Stimulated activated naive CD8-positive, alpha-beta T cell treated with anti-CD3 and anti-CD28 coated beads, Interleukin-15, amount 100 ng/mL, for 72 hours (primary cell): ENCODE measurements around the gene ATP5PD.
"Not testable (repeated sequence)": the region's sequence is repeated elsewhere in the genome, so short reads cannot be mapped to it uniquely, and the experiment has no call there.

Experiments used
- ATAC-seq: fragments of 150-1000 bp; cut with Tn5 transposase; 2 replicates; pipeline ENCODE4 v1.10.0; 2021; ENCODE audit warnings: mild to moderate bottlenecking, moderate library complexity
- DNase-seq, 2 donors: peaks; one replicate each; pipeline ENCODE4 v3.0.0; 2021 to 2022
- H3K27ac Mint-ChIP-seq, 2 donors: one replicate each; pipeline ENCODE4 v1.8.0; 2022; ENCODE audit warnings: mild to moderate bottlenecking in 2 of 2, mixed read lengths in 2 of 2, moderate library complexity in 2 of 2
- H3K27me3 Mint-ChIP-seq: one replicate; pipeline ENCODE4 v1.8.0; 2022; ENCODE audit warnings: mixed read lengths
- H3K4me1 Mint-ChIP-seq: one replicate; pipeline ENCODE4 v1.8.0; 2022; ENCODE audit warnings: mild to moderate bottlenecking, mixed read lengths
- H3K4me3 Mint-ChIP-seq, 2 donors: one replicate each; pipeline ENCODE4 v1.8.0; 2022; ENCODE audit warnings: mild to moderate bottlenecking in 2 of 2, mixed read lengths in 2 of 2, moderate library complexity in 1 of 2
- H3K9me3 Mint-ChIP-seq, 2 donors: one replicate each; pipeline ENCODE4 v1.8.0; 2022; ENCODE audit warnings: mixed read lengths in 2 of 2

The ATP5PD gene

GRCh38 chr17:75064867-75065561 lies 18.2 kb upstream of the ATP5PD start:
- no peak for ATAC-seq
- Mint-ChIP-seq H3K4me1 (peaks cover 40% of the 10 kb centered on the region), H3K9me3 (no peaks in the 10 kb centered on the region), H3K27me3 (no peaks in the 10 kb centered on the region), H3K4me3 (peak overlapping the region; percentile 43 to 54), H3K27ac (peak overlapping the region; percentile 40 to 67)
- no peak for DNase-seq

- DNase-seq (no peak), ATAC-seq (no peak)
- no peak overlapping the region for H3K27ac Mint-ChIP-seq
- peaks cover 46% of the 10 kb centered on the region for H3K4me1 Mint-ChIP-seq
- H3K4me3 Mint-ChIP-seq: no peak overlapping the region
- no peaks in the 10 kb centered on the region for H3K27me3 Mint-ChIP-seq
- H3K9me3 Mint-ChIP-seq: no peaks in the 10 kb centered on the region
These were observed 17.7 kb upstream of the ATP5PD start for GRCh38 chr17:75064460-75064859.

GRCh38 chr17:75064040-75064439 lies 17.3 kb upstream of the ATP5PD start:
- Mint-ChIP-seq H3K27ac (no peak overlapping the region), H3K4me1 (peaks cover 49% of the 10 kb centered on the region), H3K4me3 (no peak overlapping the region), H3K9me3 (no peaks in the 10 kb centered on the region), H3K27me3 (no peaks in the 10 kb centered on the region)
- DNase-seq: no peak
- ATAC-seq: no peak

- DNase-seq (no peak), ATAC-seq (no peak)
- Mint-ChIP-seq H3K27ac (no peak overlapping the region), H3K27me3 (no peaks in the 10 kb centered on the region), H3K9me3 (no peaks in the 10 kb centered on the region), H3K4me3 (no peak overlapping the region), H3K4me1 (peaks cover 49% of the 10 kb centered on the region)
These were observed 16.9 kb upstream of the ATP5PD start for GRCh38 chr17:75063626-75064025.

- Mint-ChIP-seq H3K9me3 (no peaks in the 10 kb centered on the region), H3K27ac (peak overlapping the region in 1 of 2 donors; percentile 28), H3K27me3 (no peaks in the 10 kb centered on the region), H3K4me3 (no peak overlapping the region), H3K4me1 (peaks cover 48% of the 10 kb centered on the region)
- ATAC-seq (no peak), DNase-seq (no peak)
These were observed 16.4 kb upstream of the ATP5PD start for GRCh38 chr17:75063201-75063600.

GRCh38 chr17:75061618-75062017 lies 14.8 kb upstream of the ATP5PD start:
- no peak for ATAC-seq

GRCh38 chr17:75061055-75061438 lies 14.3 kb upstream of the ATP5PD start:
- no peaks in the 10 kb centered on the region for H3K27me3 Mint-ChIP-seq
- ATAC-seq (no peak), DNase-seq (no peak)
- H3K4me1 Mint-ChIP-seq: peaks cover 43% of the 10 kb centered on the region
- no peak overlapping the region for H3K27ac Mint-ChIP-seq
- H3K9me3 Mint-ChIP-seq: no peaks in the 10 kb centered on the region
- no peak overlapping the region for H3K4me3 Mint-ChIP-seq

More at GRCh38 chr17:75061618-75062017, 14.8 kb upstream of the ATP5PD start:
- no peaks in the 10 kb centered on the region for H3K9me3 Mint-ChIP-seq
- no peak overlapping the region for H3K4me3 Mint-ChIP-seq
- no peak overlapping the region for H3K27ac Mint-ChIP-seq
- peaks cover 43% of the 10 kb centered on the region for H3K4me1 Mint-ChIP-seq
- H3K27me3 Mint-ChIP-seq: no peaks in the 10 kb centered on the region
- DNase-seq: no peak

GRCh38 chr17:75060434-75061054 lies 13.8 kb upstream of the ATP5PD start:
- no peaks in the 10 kb centered on the region for H3K9me3 Mint-ChIP-seq
- no peak overlapping the region for H3K27ac Mint-ChIP-seq
- no peaks in the 10 kb centered on the region for H3K27me3 Mint-ChIP-seq
- peaks cover 39% of the 10 kb centered on the region for H3K4me1 Mint-ChIP-seq
- no peak overlapping the region for H3K4me3 Mint-ChIP-seq
- ATAC-seq (no peak), DNase-seq (no peak)

- Mint-ChIP-seq H3K9me3 (no peaks in the 10 kb centered on the region), H3K4me1 (peaks cover 30% of the 10 kb centered on the region), H3K4me3 (no peak overlapping the region), H3K27me3 (no peaks in the 10 kb centered on the region), H3K27ac (no peak overlapping the region)
- no peak for DNase-seq
- no peak for ATAC-seq
These were observed 12.9 kb upstream of the ATP5PD start for GRCh38 chr17:75059369-75060345.

GRCh38 chr17:75051941-75052340 lies 5.2 kb upstream of the ATP5PD start:
- no peak overlapping the region for H3K4me3 Mint-ChIP-seq
- H3K9me3 Mint-ChIP-seq: no peaks in the 10 kb centered on the region
- H3K27me3 Mint-ChIP-seq: no peaks in the 10 kb centered on the region
- no peak for DNase-seq
- H3K4me1 Mint-ChIP-seq: peaks cover 31% of the 10 kb centered on the region
- H3K27ac Mint-ChIP-seq: no peak overlapping the region
- no peak for ATAC-seq

GRCh38 chr17:75049706-75050105 lies 2.9 kb upstream of the ATP5PD start:
- no peak overlapping the region for H3K27ac Mint-ChIP-seq
- H3K9me3 Mint-ChIP-seq: no peaks in the 10 kb centered on the region
- H3K4me3 Mint-ChIP-seq: no peak overlapping the region
- H3K27me3 Mint-ChIP-seq: no peaks in the 10 kb centered on the region
- peaks cover 37% of the 10 kb centered on the region for H3K4me1 Mint-ChIP-seq
- DNase-seq (no peak), ATAC-seq (no peak)

GRCh38 chr17:75049057-75049456 lies 2.3 kb upstream of the ATP5PD start:
- Mint-ChIP-seq H3K4me3 (no peak overlapping the region), H3K4me1 (peaks cover 41% of the 10 kb centered on the region), H3K27me3 (no peaks in the 10 kb centered on the region), H3K27ac (no peak overlapping the region), H3K9me3 (no peaks in the 10 kb centered on the region)
- DNase-seq: no peak
- no peak for ATAC-seq

- no peak for DNase-seq
- Mint-ChIP-seq H3K4me1 (peaks cover 41% of the 10 kb centered on the region), H3K27me3 (no peaks in the 10 kb centered on the region), H3K4me3 (peak overlapping the region; percentile 92 to 99), H3K9me3 (no peaks in the 10 kb centered on the region), H3K27ac (no peak overlapping the region)
- ATAC-seq: no peak
These were observed 1.6 kb upstream of the ATP5PD start for GRCh38 chr17:75048249-75048878.

- H3K4me1 Mint-ChIP-seq: peaks cover 41% of the 10 kb centered on the region
- H3K9me3 Mint-ChIP-seq: no peaks in the 10 kb centered on the region
- DNase-seq (peak; percentile 40 to 43), ATAC-seq (peak; percentile 18)
- peak overlapping the region; percentile 92 to 99 for H3K4me3 Mint-ChIP-seq
- peak overlapping the region; percentile 96 for H3K27ac Mint-ChIP-seq
- H3K27me3 Mint-ChIP-seq: no peaks in the 10 kb centered on the region
These were observed 779 bp upstream of the ATP5PD start for GRCh38 chr17:75047398-75048098.

GRCh38 chr17:75045946-75046406 lies 793 bp downstream of the ATP5PD start:
- H3K27ac Mint-ChIP-seq: peak overlapping the region; percentile 94 to 96
- ATAC-seq, DNase-seq, H3K9me3 Mint-ChIP-seq, H3K27me3 Mint-ChIP-seq: not testable (repeated sequence)
- peak overlapping the region; percentile 99 for H3K4me3 Mint-ChIP-seq
- H3K4me1 Mint-ChIP-seq: peaks cover 41% of the 10 kb centered on the region
